Neural progenitor cell (in vitro differentiated cells): ENCODE measurements around the gene PLA2G4E.

Experiments
- EZH2 ChIP-seq: fragments of 200-600 bp; sonication (generic); IDR thresholded peaks from 2 replicates; pipeline ENCODE4 v1.6.1; 2017; ENCODE audit warnings: antibody characterized with exemption, mild to moderate bottlenecking, moderate library complexity
- EZH2phosphoT487 ChIP-seq: fragments of 200-600 bp; sonication (generic); IDR thresholded peaks from 2 replicates; pipeline ENCODE4 v1.6.1; 2017; ENCODE audit warnings: antibody characterized with exemption
- TF ChIP-seq, protein P1 (sequence below): fragments of 200-600 bp; sonication (generic); IDR thresholded peaks from 2 replicates; pipeline ENCODE4 v1.5.1; 2017; ENCODE audit warnings: antibody characterized with exemption, mild to moderate bottlenecking

DNA sequence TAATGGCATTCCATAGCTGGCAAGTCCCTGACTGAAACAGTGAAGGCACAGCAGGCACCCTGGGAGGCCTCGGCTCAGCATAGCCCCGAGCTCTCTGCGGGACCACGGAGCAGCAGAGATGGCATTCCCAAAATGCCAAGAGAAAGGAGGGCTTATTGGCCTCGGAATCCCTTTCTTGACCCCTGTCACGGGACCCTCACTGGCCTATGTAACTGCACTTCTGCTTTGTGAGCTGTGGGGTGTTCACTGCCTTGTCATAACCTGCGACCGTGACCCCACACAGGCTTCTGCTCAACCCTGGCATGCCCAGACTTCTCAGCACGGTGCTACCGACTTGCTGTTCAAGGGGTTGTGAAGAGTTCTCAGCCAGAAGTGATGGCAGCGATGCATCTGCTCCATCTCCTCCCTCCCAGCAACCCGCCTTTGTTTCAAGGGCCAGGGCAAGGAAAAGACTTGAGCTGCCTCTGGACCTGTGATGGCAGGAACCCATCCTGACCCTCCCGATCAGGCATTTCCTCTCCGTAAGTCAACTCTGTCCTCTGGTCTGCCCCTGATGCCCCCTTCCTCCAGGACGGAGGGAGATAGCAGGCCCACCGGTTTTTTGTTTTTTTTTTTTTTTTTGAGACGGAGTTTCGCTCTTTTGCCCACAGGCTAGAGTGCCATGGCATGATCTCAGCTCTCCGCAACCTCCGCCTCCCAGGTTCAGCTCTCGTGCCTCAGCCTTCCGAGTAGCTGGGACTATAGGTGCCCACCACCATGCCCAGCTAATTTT lies 79.0 kb downstream of the PLA2G4E start:
- TF ChIP-seq, protein P1, sequence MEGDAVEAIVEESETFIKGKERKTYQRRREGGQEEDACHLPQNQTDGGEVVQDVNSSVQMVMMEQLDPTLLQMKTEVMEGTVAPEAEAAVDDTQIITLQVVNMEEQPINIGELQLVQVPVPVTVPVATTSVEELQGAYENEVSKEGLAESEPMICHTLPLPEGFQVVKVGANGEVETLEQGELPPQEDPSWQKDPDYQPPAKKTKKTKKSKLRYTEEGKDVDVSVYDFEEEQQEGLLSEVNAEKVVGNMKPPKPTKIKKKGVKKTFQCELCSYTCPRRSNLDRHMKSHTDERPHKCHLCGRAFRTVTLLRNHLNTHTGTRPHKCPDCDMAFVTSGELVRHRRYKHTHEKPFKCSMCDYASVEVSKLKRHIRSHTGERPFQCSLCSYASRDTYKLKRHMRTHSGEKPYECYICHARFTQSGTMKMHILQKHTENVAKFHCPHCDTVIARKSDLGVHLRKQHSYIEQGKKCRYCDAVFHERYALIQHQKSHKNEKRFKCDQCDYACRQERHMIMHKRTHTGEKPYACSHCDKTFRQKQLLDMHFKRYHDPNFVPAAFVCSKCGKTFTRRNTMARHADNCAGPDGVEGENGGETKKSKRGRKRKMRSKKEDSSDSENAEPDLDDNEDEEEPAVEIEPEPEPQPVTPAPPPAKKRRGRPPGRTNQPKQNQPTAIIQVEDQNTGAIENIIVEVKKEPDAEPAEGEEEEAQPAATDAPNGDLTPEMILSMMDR: no peak
- TF ChIP-seq EZH2 (no peak), EZH2phosphoT487 (no peak)
